Stimulated activated CD8-positive, alpha-beta memory T cell treated with anti-CD3 and anti-CD28 coated beads, Interleukin-15, amount 100 ng/mL, for 48 hours (primary cell): ENCODE results near the gene PARD3B.
"Not testable (repeated sequence)": the region's sequence is repeated elsewhere in the genome, so short reads cannot be mapped to it uniquely, and the experiment has no call there.

Experiments
- DNase-seq, 2 donors: peaks; one replicate each; pipeline ENCODE4 v3.0.0-alpha.2; 2020; ENCODE audit warnings: low read depth in 2 of 2

The PARD3B gene

DNA sequence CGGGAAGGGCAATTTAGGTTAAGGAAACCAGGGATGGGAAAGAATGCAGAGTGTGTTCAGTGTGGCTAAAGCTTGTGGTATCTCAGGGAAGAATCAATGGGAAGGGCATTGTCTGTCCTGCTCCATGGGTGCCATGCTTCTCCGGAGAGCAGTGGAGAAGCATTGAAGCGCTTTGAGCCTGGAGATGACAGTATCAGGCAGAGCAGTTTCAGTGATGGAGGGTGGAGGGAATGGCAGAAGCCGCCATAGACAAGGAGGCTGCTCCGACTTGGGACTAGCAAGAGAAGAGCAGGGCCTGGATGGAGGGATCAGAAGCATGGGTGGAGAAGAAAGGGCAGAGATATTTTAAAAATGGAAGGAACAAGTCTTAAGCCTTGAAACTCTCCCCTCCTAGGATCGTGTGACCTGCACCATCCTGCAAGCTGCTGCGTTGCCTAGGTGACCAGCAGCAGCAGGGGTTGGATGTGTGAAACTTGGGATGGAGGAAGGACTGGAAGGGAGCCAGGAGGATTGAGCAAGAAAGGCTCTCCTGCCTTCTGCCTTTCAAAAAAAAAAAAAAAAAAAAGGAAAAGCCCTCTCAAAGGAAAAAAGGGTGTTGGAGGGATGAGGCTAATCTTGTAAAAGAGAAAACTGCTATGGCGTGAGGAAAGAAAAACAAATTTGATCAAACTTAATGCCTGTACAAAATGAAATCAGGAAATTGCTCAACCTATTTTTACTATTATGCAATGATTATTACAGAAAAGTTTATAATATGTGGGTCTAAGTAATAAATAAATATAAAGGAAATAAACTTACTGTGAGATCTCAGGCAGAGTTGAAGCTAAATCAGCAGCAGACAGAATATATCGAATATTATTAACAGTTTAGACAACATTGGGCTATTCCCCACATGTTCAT lies 643.2 kb downstream of the PARD3B start:
- DNase-seq, result no peak

DNA sequence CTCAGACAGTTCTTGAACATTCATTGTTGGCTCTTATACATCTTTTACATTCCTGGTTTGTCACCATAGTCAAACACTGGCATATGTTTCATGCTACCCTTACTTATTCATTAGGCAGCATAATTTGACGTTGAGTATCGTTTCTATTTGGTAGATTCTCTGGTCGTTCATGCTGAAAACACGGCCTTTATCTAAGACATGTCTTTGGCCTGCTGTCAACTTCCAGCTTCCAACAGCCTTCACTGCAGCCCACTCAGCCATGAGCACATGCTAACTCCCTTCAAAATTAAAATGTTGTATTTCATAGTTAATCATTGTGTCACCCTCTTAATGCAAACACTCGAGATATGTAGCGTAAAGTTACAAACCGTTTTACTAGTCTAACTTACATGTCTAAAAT lies 644.0 kb downstream of the PARD3B start:
- DNase-seq, result no peak

DNA sequence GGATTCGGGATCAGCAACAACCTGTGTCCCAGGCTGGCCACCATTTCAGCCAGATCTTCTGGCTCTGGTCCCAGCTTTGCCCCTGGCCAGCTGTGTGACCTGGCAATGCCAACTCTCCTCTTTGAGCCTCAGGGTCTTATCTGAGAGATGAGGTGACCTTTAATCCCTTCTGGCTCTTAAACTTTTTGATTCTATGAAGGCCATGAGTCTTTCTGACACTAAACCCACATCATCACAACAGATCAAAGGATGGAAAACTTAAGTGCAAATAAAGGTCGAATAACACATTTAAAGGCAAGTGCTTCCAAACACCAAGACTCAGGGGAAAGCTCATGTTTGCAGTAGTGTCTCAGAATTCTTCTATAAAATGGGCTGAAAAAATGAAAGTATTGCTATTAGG lies 645.3 kb downstream of the PARD3B start:
- DNase-seq, result no peak

DNA sequence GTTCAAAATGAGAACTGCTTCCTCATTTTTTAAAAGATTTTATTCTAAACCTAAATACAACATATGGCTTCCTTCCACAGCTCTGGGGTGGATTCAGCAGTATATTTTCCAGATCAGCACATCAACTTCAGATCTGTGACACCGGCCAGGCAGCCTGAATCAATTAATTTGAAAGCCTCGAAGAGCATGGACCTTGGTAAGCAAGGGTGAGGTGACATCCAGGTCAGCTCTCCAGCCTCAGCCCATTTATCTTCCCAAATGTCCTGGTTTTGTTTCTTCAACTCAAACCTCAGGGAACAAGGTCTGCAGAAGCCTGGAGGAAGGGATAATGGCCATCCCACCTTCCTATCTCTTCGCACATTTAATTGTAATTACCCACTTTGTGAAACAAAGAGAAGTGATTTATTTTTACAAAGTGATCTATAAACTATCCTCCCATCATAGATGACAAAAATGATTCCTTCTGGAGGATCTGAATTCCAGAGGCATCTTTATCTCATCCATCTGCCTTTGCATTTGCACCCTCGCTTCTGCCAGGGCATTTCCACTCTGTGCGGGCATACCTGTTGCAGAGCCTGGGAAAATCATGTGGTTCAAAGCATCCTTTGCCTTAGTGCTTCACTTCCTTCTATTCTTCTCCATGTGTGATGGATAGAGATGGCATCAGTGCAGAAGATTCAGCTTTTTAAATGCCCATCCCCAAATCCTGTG lies 648.0 kb downstream of the PARD3B start:
- no peak for DNase-seq

- no peak for DNase-seq
Observed at GRCh38 chr2:205193836-205194228, 648.6 kb downstream of the PARD3B start.

- peak in 1 of 2 donors; percentile 2 for DNase-seq
Observed at GRCh38 chr2:205197468-205198139, 652.3 kb downstream of the PARD3B start.

DNA sequence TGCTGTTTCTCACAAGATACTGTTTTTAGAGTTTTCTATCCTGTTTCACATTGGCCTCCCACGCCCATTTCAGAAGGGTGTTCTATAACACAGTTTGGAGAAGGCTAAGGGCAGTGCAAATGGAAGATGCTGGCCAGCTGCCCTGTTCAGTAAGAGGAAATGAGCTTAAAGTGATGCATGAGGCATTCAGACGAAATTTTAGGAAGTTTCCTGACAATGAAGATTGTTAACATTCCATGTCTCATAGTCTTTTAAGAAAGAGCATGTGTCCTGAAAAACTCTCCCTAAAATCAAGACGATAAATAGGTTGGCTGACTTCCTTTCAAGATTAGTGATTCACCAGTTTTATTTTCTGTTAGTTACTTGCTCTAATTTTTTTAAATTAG lies 652.9 kb downstream of the PARD3B start:
- DNase-seq, result no peak

DNA sequence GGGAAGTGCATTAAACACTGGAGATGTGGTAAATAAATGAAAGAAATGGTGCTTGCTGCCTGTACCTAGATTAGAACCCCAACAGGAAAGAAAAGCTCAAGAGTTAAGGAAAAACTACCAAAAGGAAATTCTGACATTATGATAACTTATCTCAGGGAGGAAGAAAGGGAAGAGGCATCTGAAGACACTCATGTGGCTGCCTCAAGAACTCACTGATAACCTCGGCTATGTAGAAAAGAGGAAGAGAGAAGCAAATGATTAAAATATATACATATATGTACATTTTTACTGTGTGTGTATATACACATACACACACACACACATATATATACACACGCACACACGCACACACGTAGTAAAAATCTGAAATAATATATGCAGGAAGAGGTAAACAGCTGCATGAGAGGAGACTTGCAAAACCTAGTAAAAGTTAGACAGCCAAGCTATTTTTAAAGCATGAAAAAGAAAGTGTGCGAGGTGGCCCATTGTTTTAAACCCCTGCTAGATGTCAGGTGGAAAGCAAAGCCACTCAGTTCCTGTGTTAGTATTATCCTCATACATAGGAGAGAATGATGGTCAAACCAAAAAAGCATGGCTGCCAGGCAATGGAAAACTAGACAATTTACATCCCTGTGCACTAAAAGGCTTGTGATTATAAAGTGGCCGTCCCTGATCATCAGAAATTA lies 654.0 kb downstream of the PARD3B start:
- no peak for DNase-seq

DNA sequence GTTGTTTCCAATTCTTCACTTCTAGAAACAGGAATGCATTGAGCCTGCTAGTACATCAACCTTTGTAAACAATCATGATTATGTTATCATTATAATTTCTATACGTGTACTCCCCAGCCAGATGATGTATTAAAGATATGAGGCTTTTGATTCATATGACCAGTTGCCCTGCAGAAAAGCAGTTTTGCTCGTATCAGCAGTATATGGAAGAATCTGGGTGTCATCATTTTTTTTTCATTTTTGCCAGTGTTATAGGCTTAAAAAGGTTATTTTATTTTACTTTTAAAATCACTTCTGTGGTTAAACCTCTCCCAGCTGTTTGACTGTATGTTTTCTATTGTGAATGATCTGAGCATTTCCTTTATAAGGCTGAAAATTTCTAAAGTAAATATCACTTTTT lies 665.2 kb downstream of the PARD3B start:
- DNase-seq, result no peak

- DNase-seq, result no peak
Observed at GRCh38 chr2:205212357-205212756, 667.1 kb downstream of the PARD3B start.

DNA sequence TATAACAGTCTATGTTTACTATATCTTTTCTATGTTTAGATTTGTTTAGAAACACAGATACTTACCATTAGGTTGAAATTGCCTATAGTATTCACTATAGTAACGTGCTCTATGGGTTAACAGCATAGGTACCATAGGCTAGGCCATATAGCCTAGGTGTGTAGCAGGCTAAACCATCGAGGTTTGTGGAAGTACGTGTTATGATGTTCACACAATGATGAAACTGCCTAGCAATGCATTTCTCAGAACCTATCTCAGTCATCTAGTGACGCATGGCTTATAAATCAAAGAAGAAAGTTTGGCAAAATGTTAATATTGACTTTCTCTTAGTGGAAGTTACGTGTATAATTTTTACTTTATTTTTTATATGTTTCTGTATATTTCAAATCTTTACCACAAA lies 670.8 kb downstream of the PARD3B start:
- DNase-seq, result no peak

- no peak for DNase-seq
Observed at GRCh38 chr2:205216580-205216979, 671.3 kb downstream of the PARD3B start.

GRCh38 chr2:205217004-205217403 lies 671.7 kb downstream of the PARD3B start:
- DNase-seq, result no peak

- DNase-seq, result no peak
Observed at GRCh38 chr2:205218056-205218455, 672.8 kb downstream of the PARD3B start.

DNA sequence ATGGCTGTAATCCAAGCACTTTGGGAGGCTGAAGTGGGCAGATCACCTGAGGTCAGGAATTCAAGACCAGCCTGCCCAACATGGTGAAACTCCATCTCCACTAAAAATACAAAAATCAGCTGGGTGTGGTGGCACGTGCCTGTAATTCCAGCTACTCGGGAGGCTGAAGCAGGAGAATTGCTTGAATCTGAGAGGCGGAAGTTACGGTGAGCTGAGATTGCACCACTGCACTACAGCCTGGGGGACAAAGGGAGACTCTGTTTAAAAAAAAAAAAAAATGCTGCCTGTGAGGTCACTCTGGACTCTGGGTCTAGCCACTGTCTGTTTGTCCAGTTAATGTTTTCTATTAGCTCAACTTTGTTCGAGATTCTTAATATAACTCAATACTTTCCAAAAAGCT lies 673.5 kb downstream of the PARD3B start:
- not testable (repeated sequence) for DNase-seq

- no peak for DNase-seq
Observed at GRCh38 chr2:205220559-205220958, 675.3 kb downstream of the PARD3B start.

- DNase-seq, result no peak
Observed at GRCh38 chr2:205232086-205232485, 686.8 kb downstream of the PARD3B start.

GRCh38 chr2:205235434-205235833 lies 690.2 kb downstream of the PARD3B start:
- no peak for DNase-seq

- DNase-seq, result no peak
Observed at GRCh38 chr2:205237524-205237923, 692.2 kb downstream of the PARD3B start.

- no peak for DNase-seq
Observed at GRCh38 chr2:205245001-205245400, 699.7 kb downstream of the PARD3B start.

DNA sequence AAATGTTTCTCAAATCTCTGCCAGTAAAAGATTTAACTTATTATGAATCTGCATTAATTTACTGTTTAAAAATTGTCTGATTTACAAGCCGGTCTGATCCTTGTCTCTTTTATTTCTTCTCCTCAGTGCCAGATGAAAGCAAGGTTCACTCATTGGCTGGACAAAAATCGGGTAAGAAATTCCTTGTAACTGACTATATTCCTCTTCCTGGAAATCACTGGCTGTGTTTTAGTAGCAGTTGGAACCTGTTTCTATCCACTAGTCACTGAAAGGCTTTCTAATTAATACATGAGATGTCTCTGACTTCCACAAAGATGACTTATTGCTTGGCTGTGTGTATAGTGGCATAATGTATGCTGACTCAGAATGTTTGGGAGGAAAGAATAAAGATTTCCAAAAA lies 700.4 kb downstream of the PARD3B start:
- no peak for DNase-seq

- DNase-seq, result no peak
Observed at GRCh38 chr2:205259121-205259520, 713.8 kb downstream of the PARD3B start.
